ENCODE results near the gene TMEM201. TPM values are rescaled to one million over a fixed set of nuclear protein-coding genes. Genes with fewer than 3 reads are reported as not detected.

TMEM201 gene
- total RNA-seq, 4 donors from 2014 or later = 3.5 to 6.6 (median 4.1) TPM

DNA sequence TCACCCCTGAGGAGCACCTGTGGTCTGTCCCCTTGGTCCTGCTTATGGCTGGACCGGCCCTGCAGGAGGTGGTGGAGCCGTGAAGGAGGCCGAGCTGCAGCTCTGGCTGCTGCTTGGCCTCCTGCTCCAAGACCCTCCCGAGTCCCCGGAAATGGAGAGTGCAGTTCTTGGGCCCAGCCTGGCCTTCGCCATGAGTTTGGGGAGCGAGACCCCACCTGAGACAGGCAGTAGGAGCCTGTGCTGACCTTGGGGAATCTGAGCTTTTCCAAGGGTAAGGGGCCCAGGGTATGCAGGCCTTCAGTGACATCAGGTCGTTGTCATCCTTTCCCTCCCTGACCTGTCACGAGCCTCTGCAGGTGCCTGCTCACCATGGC, 14.1 kb downstream of the TMEM201 start:
- TF ChIP-seq, protein P1, sequence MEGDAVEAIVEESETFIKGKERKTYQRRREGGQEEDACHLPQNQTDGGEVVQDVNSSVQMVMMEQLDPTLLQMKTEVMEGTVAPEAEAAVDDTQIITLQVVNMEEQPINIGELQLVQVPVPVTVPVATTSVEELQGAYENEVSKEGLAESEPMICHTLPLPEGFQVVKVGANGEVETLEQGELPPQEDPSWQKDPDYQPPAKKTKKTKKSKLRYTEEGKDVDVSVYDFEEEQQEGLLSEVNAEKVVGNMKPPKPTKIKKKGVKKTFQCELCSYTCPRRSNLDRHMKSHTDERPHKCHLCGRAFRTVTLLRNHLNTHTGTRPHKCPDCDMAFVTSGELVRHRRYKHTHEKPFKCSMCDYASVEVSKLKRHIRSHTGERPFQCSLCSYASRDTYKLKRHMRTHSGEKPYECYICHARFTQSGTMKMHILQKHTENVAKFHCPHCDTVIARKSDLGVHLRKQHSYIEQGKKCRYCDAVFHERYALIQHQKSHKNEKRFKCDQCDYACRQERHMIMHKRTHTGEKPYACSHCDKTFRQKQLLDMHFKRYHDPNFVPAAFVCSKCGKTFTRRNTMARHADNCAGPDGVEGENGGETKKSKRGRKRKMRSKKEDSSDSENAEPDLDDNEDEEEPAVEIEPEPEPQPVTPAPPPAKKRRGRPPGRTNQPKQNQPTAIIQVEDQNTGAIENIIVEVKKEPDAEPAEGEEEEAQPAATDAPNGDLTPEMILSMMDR (IDR thresholded peaks at IDR 0.05; ENCODE audit: low read depth) = no peak

DNA sequence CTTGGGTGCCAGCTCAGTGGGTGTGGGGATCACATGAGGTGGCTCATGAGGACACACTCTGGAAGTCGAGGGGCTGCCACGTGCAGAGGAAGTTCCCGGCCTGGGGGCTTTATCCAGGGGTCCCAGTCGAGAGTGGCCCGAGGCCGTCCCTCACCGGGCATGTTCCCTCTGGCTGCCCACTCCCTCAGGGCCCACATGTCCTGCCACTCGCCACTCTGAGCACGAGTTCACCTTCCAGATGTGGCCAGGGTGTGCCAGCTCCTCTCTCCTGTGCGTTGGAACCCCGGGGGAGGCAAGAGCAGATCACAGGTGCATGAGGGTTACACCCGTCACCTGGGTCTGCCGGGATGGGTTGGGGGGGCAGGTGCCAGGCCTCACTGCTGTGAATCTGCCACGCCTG, 14.6 kb downstream of the TMEM201 start:
- TF ChIP-seq, protein P1 (IDR thresholded peaks at IDR 0.05; ENCODE audit: low read depth) = no peak

DNA sequence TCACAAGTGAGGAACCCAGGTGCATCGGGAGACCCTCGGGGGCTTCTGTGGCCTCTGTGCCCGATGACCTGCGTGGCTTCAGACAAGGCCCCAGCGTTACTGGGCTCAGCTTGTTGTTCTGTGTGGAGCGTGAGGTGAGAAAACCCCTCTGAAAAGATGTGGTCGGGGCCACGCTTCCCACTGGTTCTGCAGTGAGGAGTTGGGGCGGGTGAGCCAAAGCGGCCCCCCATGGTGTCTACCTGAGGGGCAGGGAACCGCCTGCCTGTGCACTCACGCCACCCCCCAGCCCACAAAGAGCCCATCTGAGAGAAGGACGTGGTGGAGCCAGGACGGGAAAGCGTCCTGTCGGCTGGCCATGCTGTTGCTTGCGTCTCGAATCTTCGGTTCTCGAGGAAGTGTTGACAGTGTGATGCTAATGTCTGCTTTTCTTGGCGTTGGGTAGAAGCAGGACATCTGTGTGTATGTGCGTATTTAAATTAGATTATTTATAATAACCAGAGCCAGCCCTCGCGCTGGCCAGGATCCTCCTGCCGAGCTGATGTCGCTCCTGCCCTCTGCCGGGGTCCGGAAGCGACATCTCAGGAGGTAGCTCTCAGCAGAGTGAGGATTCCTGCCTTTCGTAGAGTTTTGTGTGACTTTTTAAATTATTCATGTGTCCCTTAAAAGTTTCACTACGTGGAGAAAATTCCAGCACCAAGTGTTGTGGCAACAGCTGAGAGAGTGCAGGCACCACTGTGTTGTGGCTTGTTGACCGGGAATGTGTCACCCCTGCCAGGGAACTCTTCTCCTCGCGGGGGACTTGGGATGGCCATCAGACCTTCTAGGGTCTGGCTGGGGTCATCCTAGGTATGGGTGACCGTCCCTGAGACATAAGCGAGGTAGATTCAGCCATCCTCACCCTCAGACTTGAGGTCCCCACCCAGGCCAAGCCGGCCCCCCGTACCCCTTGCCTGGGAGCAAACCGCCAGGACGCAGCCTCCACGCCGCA, 15.3 kb downstream of the TMEM201 start:
- TF ChIP-seq, protein P1 (IDR thresholded peaks at IDR 0.05; ENCODE audit: low read depth) = no peak

DNA sequence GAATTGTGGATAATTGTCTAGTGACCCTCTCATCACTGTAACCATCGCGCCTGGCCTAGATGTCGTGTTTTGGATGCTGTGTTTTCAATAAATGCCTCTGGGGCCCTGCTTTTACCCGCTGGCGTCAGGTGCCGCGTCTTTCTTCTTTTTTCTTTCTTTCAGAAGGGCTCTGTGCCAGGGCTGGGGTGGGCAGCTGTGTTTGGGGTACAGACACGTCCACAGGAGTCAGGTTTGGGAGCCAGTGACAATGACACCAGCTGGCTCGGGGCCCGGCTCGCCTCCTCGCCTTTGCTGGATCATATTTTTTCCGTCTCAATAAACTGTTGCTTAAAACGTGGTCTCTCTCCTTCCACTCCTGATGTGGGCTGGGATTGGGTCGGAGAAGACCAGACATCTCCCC, 16.1 kb downstream of the TMEM201 start:
- TF ChIP-seq, protein P1 (IDR thresholded peaks at IDR 0.05; ENCODE audit: low read depth) = no peak

DNA sequence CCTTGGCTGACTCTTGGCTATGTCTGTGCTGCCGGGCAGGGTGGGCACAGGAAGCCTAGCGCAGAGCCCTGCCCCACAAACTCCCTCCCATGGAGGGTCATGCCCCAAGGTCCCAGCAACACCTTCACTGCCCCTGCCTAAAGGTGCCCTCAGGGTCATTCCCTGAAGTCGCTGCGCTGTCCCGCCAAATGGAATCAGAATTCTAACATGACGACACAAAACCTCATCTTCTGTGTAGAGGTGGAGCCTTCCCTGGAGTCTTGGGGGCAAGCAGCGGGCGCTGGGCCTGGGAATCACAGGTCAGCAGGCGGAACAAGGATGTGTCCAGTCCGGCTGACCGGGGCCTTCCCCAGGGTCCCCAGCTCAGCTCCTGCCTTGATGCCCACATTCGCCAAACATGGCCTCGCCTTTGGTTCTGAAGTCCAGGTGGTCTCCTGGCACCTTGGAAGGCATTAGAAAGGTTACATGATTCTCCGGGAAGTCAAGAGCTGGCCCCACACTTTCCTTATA, 17.3 kb downstream of the TMEM201 start:
- TF ChIP-seq, protein P1 (IDR thresholded peaks at IDR 0.05; ENCODE audit: low read depth) = no peak

DNA sequence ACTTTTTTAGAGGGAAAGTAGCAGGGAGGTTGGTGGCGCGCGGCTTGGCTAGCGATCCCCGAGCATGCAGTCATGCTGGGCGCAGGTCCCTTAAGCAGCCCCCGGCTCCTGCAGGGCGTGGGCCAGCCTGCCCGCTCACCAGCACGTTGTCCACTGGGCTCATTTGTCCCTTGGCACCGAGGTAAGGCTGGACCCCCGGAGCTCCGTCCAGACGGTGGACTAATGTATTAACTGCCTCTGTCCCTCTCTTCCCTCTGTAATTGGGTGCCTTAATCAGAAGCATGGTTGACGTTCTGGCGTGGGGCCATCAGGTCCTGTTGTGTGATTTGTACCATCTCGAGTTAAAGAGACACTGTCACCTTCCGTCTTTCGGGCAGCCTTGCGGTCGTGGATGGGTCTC, 17.7 kb downstream of the TMEM201 start:
- TF ChIP-seq, protein P1 (IDR thresholded peaks at IDR 0.05; ENCODE audit: low read depth) = no peak

DNA sequence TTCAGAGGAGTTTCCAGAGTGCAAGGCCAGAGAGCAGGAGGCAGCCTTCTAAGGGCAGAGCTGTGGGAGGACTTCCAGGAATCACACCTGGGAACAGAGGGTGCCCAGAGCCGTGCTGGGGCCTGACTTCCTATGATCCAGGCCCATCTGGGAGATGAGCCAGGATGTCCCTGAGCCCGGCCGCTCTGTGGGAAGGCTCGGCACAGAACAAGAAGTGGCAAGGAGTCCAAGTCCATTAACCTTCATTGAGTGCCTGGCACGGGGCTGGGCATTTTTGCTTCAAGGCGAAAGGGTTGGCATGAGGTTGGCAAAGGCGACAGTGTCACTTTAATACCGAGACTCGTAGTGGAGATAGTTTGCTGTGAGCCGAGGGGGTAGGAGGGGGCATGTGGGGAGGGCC, 18.2 kb downstream of the TMEM201 start:
- TF ChIP-seq, protein P1 (IDR thresholded peaks at IDR 0.05; ENCODE audit: low read depth) = no peak

Measured in subcutaneous adipose tissue (tissue), 4 donors.